GM21529 (cell line): ENCODE measurements around the gene RSRC2.

Experiments used
- ATAC-seq: cut with Tn5 transposase; IDR thresholded peaks from one replicate; pipeline ENCODE4 v1.9.1; 2021; ENCODE audit not compliant: unreplicated experiment

Gene RSRC2

DNA sequence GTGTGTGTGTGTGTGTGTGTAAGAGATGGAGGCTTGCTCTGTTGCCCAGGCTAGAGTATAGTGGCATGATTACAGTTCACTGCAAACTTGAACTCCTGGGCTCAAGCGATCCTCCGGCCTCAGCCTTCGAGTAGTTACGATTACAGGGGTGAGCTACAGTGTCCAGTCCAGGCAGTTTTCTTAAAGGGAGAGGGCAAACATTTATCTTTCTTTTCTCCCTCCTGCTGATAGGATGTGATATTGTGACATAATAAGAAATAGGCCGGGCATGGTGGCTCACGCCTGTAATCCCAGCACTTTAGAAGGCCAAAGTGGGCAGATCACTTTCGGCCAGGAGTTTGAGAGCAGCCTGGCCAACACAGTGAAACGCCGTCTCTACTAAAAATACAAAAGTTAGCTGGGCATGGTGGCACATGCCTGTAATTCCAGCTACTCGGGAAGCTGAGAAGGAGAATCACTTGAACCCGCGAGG lies 72.5 kb downstream of the RSRC2 start:
- ATAC-seq: no peak
